ENCODE measurements around the gene FAM83G.

- TF ChIP-seq CTCF (IDR thresholded peaks at IDR 0.05): no peak
- no peak for TF ChIP-seq POLR2A (IDR thresholded peaks at IDR 0.05)
Measured at GRCh38 chr17:18961634-18962493, 42.7 kb downstream of the FAM83G start.
